ENCODE results near the gene POGLUT3.

GRCh38 chr11:108496643-108497256 is 1.4 kb downstream of the POGLUT3 start:
- TF ChIP-seq CTCF (IDR thresholded peaks at IDR 0.05) (no peak), POLR2A (IDR thresholded peaks at IDR 0.05) (no peak)
